Stimulated activated CD8-positive, alpha-beta memory T cell treated with anti-CD3 and anti-CD28 coated beads, Interleukin-7, amount 100 ng/mL, for 48 hours (primary cell): ENCODE measurements around the gene PHACTR4.
"Not testable (repeated sequence)": the region's sequence is repeated elsewhere in the genome, so short reads cannot be mapped to it uniquely, and the experiment has no call there.

Experiments used
- DNase-seq, 2 donors: peaks; one replicate each; pipeline ENCODE4 v3.0.0-alpha.2; 2020; ENCODE audit warnings: low read depth in 1 of 2; ENCODE audit errors: extremely low read depth in 1 of 2

Gene PHACTR4

DNA sequence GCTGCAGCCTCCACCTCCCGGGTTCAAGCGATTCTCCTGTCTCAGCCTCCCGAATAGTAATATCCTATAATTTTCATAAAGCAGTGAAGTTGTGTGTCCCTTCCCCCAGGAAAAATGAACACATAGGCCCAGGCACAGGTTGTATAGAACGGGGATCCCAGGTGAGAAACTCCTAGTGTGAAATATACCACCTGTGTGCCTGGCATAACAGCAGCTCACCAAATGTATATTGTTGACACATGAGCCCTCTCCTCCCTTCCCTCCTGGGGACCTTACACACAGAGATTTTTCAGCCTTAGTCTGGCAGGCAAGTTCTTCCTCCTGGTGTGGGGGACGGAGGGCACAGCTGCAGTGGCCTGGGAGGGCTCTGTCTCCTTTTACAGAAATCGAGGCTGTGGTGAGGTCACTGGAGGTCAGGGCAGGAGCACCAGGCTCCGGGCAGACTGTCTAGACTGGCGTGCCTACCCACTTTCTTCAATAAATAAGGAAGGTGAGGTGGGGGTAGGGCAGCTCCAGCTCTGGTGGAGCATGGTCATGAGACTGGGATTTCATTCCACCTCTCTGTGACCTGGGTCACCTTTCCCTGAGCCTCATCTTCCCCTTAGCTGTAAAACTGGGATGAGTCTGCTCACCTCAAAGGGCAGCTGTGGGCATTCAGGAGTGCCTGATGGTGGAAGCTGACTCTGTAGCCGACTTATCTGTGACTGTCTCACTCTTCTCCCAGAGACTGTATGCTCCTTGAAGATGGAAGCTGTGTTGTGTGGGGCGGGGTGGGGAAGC, 150.6 kb downstream of the PHACTR4 start:
- DNase-seq: no peak

DNA sequence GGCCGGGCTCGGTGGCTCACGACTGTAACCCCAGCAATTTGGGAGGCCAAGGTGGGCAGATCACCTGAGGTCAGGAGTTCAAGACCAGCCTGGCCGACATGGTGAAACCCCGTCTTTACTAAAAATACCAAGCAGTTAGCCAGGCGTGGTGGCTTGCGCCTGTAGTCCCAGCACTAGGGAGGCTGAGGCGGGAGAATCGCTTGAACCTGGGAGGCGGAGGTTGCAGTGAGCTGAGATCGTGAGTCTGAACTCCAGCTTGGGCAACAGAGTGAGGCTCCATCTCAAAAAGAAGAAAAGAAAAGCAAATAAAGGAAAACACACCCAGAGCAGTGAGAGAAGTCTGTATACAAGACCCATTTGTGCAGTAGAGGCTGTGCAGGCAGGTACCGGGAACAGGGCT, 151.3 kb downstream of the PHACTR4 start:
- DNase-seq: not testable (repeated sequence)

DNA sequence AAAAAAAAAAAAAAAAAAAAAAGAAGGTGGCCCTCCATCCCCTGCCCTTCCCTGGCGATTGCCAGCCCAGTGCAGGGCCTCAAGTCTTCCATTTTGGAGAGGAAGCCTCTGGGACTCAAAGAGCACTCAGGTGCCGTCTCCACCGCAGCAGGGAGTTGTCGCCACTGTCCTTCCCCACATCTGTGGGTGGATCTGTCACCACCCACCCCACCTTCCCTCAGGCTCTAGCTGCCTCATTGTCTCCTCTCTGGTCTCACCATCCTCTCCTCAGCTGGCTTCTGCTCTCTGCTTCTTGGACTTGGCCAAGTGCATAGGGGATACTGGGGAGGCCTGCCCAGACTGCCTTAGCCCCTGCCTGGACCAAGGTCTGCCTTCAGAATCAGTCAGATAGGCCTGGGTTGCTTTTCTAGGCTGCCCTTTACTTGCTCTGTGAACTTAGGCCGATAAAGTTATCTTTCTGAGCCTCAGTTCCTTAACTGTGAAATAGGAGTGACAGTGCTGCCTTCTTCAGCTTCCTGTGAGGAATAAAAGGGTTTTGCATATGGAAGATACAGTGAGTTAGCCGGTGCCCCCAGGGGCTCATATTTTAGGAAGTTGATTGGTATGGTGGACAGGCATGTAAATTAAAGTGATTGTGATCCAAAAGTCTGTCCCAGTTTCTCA, 152.1 kb downstream of the PHACTR4 start:
- DNase-seq: no peak

DNA sequence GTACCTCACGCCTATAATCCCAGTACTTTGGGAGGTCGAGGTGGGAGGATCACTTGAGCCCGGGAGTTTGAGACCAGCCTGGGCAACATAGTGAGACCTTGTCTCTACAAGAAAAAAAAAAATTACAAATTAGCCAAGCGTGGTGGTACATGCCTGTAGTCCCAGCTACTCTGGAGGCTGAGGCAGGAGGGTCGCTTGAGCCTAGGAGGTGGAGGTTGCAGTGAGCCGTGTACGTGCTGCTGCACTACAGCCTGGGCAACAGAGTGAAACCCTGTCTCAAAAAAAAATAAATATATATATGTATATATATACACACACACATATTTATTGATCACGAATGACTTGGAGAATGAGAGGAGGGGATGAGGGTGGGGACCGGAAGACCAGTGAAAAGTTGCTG, 153.0 kb downstream of the PHACTR4 start:
- DNase-seq: not testable (repeated sequence)

DNA sequence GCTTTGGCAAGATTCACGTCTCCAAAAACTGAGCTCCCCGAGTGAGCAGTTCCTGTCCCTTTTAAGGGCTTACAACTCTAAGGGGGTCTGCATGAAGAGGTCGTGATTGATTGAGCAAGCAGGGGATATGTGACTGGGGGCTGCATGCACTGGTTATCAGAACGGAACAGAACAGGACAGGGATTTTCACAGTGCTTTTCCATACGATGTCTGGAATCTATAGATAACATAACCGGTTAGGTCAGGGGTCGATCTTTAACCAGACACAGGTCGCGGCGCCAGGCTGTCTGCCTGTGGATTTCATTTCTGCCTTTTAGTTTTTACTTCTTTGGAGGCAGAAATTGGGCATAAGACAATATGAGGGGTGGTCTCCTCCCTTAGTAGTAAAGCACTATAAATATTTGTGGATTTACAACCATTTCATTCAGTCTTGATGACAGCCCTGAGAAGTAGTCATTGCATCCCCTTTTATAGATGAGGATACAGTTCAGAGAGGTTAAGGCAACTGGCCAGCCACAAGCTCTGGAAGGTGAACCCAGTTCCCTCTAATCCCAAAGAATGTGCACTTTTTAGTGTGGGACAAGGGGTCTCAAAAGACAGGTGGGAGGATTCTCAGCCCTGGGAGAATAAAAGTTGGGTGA, 155.6 kb downstream of the PHACTR4 start:
- not testable (repeated sequence) for DNase-seq

DNA sequence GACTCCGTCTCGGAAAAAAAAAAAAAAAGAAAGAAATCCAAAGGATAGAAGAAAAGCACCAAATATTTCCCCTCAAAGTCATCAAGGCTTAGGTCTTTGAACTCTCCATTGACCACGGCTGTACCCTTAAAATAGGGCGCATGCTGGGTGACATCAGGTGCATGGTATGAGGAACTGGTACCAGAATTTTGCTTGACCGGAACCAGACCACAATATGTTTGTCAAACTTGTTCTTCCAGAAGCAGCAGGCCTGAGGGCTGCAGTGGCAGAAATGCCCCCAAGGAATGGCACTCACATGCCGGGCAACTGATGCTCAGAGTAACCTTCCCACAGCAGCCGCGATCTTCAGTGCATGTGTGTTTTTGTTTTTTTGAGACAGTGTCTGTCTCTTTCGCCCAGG, 157.3 kb downstream of the PHACTR4 start:
- no peak for DNase-seq

DNA sequence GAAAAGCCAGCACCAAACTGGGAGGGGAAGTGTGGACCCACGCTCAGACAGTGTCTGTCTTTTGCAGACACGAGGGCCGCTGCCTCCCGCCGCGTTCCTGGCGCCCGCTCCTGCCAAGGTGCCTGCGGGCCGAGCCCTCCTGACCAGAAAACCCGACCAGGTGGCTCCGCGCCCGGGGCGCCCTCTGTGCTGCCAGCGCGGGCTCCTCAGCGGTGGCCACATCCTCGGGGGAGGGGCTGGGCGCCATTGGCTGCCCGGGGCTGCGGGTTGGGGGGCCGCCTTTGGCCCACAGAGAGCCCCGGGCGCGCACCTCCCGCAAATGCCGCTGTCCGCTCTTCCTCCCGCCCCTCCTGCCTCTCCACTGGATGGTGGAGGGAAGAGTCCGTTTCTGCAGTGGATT, 160.9 kb downstream of the PHACTR4 start:
- no peak for DNase-seq

DNA sequence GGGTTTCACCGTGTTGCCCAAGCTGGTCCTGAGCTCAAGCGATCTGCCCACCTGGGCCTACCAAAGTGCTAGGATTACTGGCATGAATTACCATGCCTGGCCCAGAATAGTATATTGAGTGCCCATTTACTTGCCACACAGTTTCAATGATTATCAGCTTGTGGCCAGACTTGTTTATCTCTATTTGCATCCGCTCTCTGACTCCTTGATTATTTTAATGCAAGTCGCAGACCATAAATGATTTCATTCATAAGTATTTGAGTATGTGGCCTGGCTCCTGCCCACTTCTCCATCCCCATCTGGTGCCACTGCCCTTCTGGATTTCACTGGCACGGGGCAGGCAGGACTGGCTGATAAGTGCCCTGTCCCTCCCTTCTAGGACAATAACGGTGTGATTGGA, 165.1 kb downstream of the PHACTR4 start:
- DNase-seq: no peak

DNA sequence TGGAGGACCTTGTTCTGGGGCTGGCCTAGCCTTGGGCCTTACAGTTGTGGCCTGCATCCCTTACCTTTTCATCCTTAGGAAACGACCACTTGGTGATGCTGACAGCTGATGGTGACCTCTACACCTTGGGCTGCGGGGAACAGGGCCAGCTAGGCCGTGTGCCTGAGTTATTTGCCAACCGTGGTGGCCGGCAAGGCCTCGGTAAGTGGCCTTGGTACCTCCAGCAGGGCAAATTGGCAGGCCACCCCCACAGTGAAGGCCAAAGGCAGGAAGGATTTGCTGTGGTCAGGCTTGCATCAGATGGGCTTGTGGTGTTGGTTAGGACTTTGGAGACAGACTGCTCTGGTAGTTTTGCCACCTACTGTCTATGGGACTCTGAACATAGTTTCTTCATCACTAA, 165.6 kb downstream of the PHACTR4 start:
- DNase-seq: no peak

DNA sequence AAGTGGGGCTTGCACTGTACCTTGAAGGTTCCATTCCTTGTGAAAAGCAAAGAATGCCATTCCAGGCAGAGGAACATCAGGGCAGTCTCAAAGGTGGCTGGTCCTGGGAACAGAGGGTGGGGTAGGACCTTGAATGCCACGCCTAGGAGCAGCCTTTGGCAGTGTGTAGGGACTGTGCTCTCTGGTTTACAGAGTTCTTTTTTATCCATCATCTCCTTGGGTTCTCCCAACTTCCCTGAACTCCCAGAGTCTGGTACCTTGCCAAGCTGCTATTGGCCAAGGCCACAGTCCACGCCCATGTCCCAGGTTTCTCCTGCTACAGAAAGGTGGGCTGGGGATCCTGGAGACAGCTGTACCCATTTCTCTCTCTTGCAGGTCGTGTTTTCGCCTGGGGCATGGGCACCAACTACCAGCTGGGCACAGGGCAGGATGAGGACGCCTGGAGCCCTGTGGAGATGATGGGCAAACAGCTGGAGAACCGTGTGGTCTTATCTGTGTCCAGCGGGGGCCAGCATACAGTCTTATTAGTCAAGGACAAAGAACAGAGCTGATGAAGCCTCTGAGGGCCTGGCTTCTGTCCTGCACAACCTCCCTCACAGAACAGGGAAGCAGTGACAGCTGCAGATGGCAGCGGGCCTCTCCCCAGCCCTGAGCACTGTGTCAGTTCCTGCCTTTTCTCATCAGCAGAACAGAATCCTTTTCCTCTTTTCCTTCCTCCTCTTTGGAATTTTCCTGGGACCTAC, 168.1 kb downstream of the PHACTR4 start:
- DNase-seq: no peak

DNA sequence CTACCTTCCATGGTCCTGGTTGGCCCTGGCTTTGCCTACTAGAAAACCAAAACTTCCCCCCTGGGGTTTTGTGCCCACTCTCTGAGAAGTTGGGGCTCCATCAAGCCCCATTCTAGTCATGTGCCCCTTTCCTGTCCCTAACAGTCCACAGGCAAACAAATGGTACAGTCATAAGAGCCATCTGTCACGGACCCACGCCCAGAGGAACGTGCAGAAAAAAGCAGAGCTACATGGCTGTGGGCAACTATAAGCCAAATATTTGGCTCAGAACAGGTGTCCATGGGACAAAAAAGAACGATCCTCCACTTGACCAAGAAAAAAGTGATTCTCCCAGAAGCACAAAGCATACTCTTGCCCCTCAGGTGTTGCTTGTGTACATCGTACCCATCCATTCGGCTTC, 168.7 kb downstream of the PHACTR4 start:
- DNase-seq: no peak

DNA sequence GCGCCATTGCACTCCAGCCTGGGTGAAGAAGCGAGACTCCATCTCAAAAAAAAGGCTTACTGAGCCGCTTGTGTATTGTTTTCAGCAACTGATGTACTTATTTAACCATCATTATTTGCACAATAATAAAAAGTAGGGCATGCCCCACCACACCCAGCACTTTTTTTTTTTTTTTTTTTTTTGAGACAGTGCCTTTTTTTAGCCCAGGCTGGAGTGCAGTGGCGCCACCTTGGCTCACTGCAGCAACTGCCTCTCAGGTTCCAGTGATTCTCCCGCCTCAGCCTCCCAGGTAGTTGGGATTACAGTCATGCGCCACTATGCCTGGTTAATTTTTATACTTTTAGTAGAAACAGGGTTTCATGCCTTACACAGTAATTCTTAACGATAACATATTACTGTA, 171.1 kb downstream of the PHACTR4 start:
- no peak for DNase-seq

DNA sequence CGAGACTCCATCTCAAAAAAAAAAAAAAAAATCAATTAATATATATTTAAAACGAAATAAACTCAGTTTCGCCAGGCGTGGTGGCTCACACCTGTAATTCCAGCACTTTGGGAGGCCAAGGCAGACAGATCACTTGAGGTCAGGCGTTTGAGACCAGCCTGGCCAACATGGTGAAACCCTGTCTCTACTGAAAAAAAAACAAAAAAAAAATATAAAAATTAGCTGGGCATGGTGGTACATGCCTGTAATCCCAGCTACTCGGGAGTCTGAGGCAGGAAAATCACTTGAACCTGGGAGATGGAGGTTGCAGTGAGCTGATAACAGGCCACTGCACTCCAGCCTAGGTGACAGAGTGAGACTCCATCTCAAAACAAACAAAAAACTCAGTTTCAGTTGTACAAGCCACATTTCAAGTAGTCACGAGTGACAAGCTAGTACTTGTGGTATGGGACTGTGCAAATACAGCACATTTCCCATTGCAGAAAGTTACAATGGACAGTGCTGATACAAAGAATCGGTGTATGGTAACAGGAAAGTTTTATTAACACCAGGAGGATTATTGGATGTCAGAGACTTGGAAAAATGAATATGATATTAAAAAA, 172.0 kb downstream of the PHACTR4 start:
- DNase-seq: not testable (repeated sequence)

DNA sequence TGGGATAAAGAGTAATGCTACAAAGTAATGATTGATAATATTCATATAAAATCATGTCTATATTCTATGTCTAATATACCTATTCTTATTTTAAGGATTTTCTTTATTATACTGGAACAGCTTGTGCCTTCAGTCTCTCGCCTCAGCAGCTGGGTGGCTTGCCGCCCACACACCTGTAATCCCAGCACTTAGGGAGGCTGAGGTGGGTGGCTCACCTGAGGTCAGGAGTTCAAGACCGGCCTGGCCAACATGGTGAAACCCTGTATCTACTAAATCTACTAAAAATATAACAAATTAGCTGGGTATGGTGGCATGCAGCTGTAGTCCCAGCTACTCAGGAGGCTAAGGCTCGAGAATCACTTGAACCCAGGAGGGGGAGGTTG, 175.7 kb downstream of the PHACTR4 start:
- no peak for DNase-seq

DNA sequence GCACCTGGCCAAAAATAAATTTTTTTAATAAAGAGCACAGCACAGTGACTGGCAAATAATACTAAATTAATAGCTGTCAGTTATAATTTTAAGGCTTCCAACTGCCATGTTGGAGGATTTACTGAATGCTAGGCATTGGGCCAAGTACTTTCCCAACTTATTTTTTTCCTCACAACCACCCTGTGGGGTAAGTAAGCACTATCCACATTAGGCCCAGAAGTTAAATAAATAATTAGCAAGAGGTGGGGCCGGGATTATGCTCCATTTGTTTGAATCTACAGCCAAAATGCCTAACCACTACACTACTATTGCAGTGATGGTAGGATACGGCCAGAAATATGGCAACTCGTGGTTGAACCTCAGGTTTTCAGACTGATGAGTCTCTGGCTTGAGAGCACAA, 178.8 kb downstream of the PHACTR4 start:
- no peak for DNase-seq
